GM21717 (cell line): ENCODE results near the gene CAMK2D.
"Not testable (repeated sequence)": the region's sequence is repeated elsewhere in the genome, so short reads cannot be mapped to it uniquely, and the experiment has no call there.

ENCODE experiments used
- ATAC-seq: cut with Tn5 transposase; IDR thresholded peaks from one replicate; pipeline ENCODE4 v1.9.1; 2021; ENCODE audit warnings: mild to moderate bottlenecking, moderate library complexity; ENCODE audit not compliant: unreplicated experiment

Gene CAMK2D

GRCh38 chr4:113733685-113734084 is 27.9 kb downstream of the CAMK2D start:
- no peak for ATAC-seq

GRCh38 chr4:113732967-113733527 is 28.5 kb downstream of the CAMK2D start:
- no peak for ATAC-seq

GRCh38 chr4:113730467-113731216 is 30.9 kb downstream of the CAMK2D start:
- ATAC-seq: no peak

DNA sequence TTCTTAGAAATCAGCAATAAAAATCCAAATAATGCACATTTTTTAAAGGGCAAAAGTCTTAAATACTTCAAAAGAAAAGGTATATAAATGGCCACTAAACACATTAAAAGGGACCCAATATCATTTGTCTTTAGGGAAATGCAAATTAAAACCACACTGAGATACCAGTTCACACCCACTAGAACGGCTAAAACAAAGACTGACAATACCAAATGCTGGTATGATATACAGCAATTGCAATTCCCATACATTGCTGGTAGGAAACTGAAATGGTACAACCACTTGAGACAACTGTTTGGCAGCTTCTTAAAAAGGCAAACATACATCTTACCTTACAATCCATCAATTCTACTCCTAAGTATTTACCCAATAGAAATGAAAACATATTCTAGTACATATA is 33.7 kb downstream of the CAMK2D start:
- no peak for ATAC-seq

DNA sequence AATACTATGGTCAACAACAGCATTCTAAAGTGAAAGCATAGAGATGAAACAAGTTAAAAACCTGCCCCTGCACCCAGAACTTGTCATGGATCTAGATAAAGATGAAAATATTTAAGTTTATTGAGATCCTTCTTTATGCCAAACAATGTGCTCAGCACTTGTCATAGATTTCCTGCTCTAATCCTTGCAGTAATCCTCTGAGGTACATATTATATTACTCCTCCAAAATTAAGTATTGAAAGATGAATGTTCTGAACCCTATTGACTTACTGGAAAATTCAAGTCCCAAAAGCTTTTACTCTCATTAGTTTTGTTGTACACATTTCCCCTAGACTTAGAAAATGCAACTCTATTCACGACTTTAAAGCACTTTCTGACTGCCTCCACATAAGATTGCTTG is 35.6 kb downstream of the CAMK2D start:
- no peak for ATAC-seq

- ATAC-seq: no peak
Observed at GRCh38 chr4:113718252-113718651, 43.3 kb downstream of the CAMK2D start.

DNA sequence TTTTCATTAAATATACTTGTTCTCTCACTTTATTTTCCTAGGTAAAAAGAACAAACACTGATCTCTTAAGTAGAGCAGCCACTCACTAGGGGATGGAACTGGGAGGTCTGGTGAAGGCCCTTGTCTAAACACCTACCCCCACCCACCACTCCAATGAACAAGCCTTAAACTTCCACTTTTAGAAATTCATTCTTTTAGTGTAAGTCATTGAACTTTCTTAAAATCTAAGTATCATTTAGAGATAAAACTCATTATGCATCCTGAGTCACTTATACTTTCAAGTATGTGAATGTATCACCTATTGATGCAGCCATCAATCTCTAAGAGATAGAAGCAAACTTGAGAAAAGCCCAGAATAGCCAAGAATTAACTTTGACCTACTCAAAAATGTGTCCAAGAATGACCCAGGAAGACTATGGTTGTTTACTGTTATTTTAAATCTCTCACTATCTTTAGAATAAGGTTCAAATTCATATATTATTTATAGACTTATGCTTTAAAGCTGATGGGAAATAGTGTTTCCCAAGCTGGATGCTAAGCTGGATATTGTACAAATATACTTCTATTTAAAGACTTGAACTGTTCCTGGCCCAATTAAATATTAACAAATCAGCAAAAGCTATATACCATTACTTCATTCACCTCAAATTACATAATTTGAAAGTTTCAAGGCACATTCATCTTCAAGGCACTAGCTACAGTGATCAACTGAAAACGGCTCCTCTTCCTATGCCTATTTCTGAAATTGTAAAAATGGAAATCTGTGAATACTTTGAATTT is 49.5 kb downstream of the CAMK2D start:
- no peak for ATAC-seq

DNA sequence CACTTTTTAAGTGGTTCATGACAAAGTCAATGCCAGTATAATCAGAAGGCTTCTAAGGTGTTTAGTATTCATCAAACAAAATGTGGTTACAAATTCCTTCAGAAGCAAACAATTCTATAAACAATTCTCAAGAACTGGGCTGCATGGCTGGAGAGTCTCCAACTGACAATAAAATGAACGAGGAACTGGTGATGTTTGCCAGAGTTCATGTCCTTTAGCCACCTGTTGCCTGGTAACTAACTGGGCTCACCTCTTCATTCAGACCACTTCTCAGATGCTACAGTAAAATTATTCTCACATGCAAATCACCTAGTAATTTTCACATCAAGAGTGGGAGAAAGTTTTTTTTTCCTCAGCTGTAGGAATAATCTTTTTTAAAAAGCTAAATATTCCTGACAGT is 53.3 kb downstream of the CAMK2D start:
- ATAC-seq: no peak

DNA sequence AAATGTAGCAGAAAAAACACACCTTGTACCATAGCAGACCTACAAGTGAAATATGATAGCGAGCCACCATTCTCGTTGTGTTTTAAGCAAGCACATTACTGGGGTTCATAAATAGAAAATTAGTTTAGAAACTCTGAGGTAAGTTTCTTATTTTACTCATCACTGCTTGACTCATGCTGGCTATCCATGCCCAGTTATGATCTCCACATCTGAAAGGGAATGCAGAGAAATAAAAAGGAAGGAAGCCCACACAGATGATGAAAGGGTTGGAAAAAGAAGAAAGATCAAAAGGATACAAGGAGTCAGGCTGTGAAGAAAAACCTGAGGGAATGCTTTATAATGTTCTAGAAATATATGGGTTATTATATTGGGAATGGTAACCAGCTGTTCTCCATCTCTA is 54.5 kb downstream of the CAMK2D start:
- ATAC-seq: no peak

- ATAC-seq: not testable (repeated sequence)
Observed at GRCh38 chr4:113705097-113705496, 56.4 kb downstream of the CAMK2D start.

DNA sequence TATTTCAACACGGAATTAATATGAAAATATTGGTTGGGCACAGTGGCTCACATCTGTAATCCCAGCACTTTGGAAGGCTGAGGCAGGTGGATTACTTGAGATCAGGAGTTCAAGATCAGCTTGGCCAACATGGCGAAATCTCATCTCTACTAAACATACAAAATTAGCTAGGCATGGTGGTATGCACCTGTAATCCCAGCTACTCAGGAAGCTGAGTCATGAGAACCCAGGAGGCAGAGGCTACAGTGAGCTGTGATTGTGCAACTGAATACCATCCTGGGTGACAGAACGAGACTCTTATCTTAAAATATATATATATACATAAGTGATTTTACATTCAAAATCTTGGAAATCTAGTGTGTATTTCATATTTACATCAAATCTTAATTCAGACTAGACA is 58.9 kb downstream of the CAMK2D start:
- not testable (repeated sequence) for ATAC-seq

DNA sequence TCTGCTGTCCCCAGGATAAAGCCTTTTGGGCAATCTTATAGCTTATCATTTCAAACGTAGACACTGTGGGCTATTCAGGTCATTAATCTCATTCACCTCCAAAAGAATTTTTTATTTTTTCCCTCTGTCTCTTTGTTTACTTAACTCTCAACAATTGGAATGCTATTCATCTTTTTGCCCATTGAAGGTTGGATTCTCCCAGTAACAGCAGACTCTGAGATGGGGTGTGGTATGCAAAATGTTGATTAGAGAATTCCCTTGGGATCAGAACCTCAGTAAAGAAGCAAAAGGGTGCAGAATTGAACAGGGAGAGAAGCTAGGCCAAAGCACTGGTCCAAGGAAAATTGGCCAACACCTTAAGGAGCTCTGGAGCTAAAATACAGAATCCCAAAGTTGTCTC is 60.4 kb downstream of the CAMK2D start:
- ATAC-seq: no peak

GRCh38 chr4:113700602-113701150 is 60.9 kb downstream of the CAMK2D start:
- no peak for ATAC-seq

- no peak for ATAC-seq
Observed at GRCh38 chr4:113699772-113700171, 61.8 kb downstream of the CAMK2D start.

DNA sequence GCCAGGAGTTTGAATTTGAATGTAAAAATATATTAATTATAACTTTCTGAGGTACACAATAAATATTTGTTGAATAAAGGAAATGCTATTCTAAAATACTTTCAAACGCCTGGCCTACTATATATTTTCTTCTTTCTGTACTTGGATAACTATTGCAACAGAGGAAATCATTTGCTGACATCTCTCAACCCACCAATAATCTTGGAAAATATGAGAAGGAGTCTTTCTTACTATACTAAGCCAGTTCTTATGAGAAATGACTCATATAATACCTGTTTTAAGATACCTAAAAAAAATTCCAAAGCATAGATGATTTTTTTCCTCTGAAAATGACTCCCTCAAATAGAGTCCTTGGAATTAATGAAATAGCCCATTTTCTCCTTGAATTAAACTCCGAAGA is 64.1 kb downstream of the CAMK2D start:
- ATAC-seq: no peak

DNA sequence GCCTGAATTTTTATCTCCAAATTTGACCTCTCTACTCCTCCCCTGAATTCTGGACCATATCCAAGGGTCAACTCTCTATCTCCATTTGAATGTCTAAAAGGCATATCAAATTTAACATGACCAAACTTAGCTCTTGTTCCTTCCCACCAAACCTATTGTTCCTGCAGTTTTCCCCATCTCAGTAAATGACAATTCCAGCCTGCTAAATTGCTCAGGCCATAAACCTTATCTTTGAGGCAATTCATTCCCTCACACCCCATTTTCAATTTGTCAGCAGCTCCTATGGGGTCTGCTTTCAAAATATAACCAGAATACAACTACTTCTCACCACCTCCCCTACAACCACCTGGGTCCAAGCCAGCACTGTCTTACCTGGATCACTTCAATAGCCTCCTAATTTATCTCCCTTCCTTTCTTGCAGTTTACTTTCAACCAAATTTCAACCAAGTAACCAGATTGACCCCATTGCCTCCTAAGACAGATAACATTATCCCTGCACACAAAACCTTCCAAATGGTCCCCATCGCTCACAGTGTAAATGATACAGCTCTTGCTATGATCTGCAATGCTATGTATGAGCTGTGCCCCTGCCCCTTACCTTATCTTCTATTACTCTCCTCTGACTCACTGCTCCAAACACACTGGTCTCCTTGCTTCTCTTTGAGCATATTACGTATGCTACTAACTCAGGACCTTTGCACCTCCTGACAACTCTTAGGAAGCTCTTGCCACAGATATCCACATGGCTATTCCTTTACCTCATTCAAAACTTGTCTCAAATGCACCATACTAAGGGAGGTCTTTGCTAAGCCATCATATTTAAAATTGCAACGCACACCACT is 66.0 kb downstream of the CAMK2D start:
- no peak for ATAC-seq

GRCh38 chr4:113694008-113694407 is 67.5 kb downstream of the CAMK2D start:
- ATAC-seq: no peak

GRCh38 chr4:113692809-113693411 is 68.6 kb downstream of the CAMK2D start:
- peak; percentile 79 for ATAC-seq

DNA sequence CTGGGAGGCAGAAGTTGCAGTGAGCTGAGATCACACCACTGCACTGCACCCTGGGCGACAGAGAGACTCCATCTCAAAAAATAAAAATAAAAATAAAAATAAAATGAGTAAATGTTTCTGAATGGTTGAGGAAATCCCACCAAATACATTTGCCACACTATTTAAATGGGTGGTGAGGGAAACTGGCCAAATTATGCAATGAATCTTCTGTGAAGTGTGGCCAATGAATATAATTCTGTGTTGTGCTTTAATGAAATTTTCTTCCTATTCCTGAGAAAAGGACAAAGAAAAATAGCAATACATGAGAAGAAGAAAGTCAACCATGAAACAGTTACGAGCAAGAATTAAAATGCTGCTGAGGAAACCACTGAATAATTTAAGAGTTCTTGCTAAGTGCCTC is 69.9 kb downstream of the CAMK2D start:
- ATAC-seq: no peak

GRCh38 chr4:113689394-113689793 is 72.1 kb downstream of the CAMK2D start:
- ATAC-seq: no peak
